Keratinocyte (primary cell): ENCODE data around the gene NPTX1. TPM values are rescaled to one million over a fixed set of nuclear protein-coding genes. Genes with fewer than 3 reads are reported as not detected.

ENCODE experiments used
- DNase-seq: peaks from one replicate; pipeline ENCODE4 v3.0.0-alpha.2; 2011; ENCODE audit warnings: low read depth, missing footprints, low spot score
- FAIRE-seq: peaks from 2 replicates; lab custom pipeline; 2011; peaks lifted over from hg19 to GRCh38; lab: Jason Lieb, UNC
- H2AFZ ChIP-seq: 2 replicates; pipeline ENCODE4 v1.6.0; 2012; ENCODE audit warnings: low read length, control low read depth, inconsistent platforms; ENCODE audit not compliant: control insufficient read depth
- H3K27ac ChIP-seq: 2 replicates; pipeline ENCODE4 v1.5.1; 2011; ENCODE audit warnings: low read length; ENCODE audit not compliant: control insufficient read depth, insufficient read depth
- H3K27me3 ChIP-seq: 3 replicates; pipeline ENCODE4 v1.6.0; 2011; ENCODE audit warnings: low read length; ENCODE audit not compliant: control insufficient read depth, insufficient read depth; ENCODE audit errors: extremely low read depth
- H3K36me3 ChIP-seq, 2 experiments: 2 replicates in 1 of 2; 3 replicates in 1 of 2; pipeline ENCODE4 v1.5.1; 2011; ENCODE audit warnings: low read length in 2 of 2, mild to moderate bottlenecking in 1 of 2; ENCODE audit not compliant: control insufficient read depth in 2 of 2, insufficient read depth in 2 of 2; ENCODE audit errors: extremely low read depth in 1 of 2
- H3K4me1 ChIP-seq: 3 replicates; pipeline ENCODE4 v1.5.1; 2011; ENCODE audit warnings: low read length; ENCODE audit not compliant: control insufficient read depth, insufficient read depth; ENCODE audit errors: extremely low read depth
- H3K4me2 ChIP-seq: 3 replicates; pipeline ENCODE4 v1.6.0; 2011; ENCODE audit warnings: low read depth, low read length; ENCODE audit not compliant: control insufficient read depth, insufficient read depth; ENCODE audit errors: extremely low read depth
- H3K4me3 ChIP-seq, 3 experiments: fragments of 200-600 bp in 1 of 3; sonication (generic) in 1 of 3; 2 replicates in 2 of 3; 3 replicates in 1 of 3; pipeline ENCODE4 v1.5.1; 2011 to 2016; ENCODE audit warnings: low read length in 3 of 3, mild to moderate bottlenecking in 3 of 3, control low read depth in 2 of 3, inconsistent platforms in 1 of 3, low read depth in 1 of 3, mixed read lengths in 1 of 3, mixed run types in 1 of 3, moderate library complexity in 1 of 3; ENCODE audit not compliant: control insufficient read depth in 2 of 3, insufficient read depth in 2 of 3; ENCODE audit errors: extremely low read depth in 1 of 3
- H3K79me2 ChIP-seq: 2 replicates; pipeline ENCODE4 v1.6.0; 2012; ENCODE audit warnings: low read length; ENCODE audit not compliant: control insufficient read depth, insufficient read depth
- H3K9ac ChIP-seq: 3 replicates; pipeline ENCODE4 v1.6.0; 2011; ENCODE audit warnings: low read length; ENCODE audit not compliant: control insufficient read depth, insufficient read depth; ENCODE audit errors: extremely low read depth
- H3K9me1 ChIP-seq: 3 replicates; pipeline ENCODE4 v1.6.0; 2011; ENCODE audit warnings: low read length; ENCODE audit not compliant: control insufficient read depth, insufficient read depth; ENCODE audit errors: extremely low read depth
- H3K9me3 ChIP-seq: 2 replicates; pipeline ENCODE4 v1.5.1; 2012; ENCODE audit warnings: low read depth, low read length; ENCODE audit not compliant: control insufficient read depth
- H4K20me1 ChIP-seq: 3 replicates; pipeline ENCODE4 v1.6.0; 2011; ENCODE audit warnings: low read length; ENCODE audit not compliant: control insufficient read depth, insufficient read depth; ENCODE audit errors: extremely low read depth
- EZH2 ChIP-seq: IDR thresholded peaks from one replicate; pipeline ENCODE4 v1.6.1; 2012; ENCODE audit warnings: inconsistent platforms, mild to moderate bottlenecking, low read length, moderate library complexity
- dilution Hi-C: fragments of 300-500 bp; cut with MboI; formaldehyde crosslinking; loops from one replicate; pipeline ENCODE4 v1.7.0; 2020; ENCODE audit warnings: low sequenced_read_pairs; ENCODE audit not compliant: extremely low pct_ligation_motif_present
- polyA plus RNA-seq, 5 experiments: library from polyadenylated mRNA; depleted of rRNA in 3 of 5; stranded (reverse) in 3 of 5; stranded (forward) in 1 of 5; unstranded in 1 of 5; fragments of >200 nt; gene quantifications; 1 replicate in 1 of 5; 2 replicates in 3 of 5; 3 replicates in 1 of 5; pipeline versions ENCODE4 v1.2.1 to v1.2.3, GENCODE V29; 2011 to 2012; ENCODE audit warnings: missing spikeins in 2 of 5, low read depth in 1 of 5, low replicate concordance in 1 of 5
- TF ChIP-seq, protein P1 (sequence below), 3 experiments: IDR thresholded peaks in 1 of 3; conservative IDR thresholded peaks in 1 of 3; optimal IDR thresholded peaks in 1 of 3; 2 replicates in 2 of 3; 3 replicates in 1 of 3; pipeline versions ENCODE3 to v1.5.1; 2011; ENCODE audit warnings: low read length in 3 of 3, mild to moderate bottlenecking in 3 of 3, moderate library complexity in 2 of 3, control low read depth in 1 of 3, inconsistent platforms in 1 of 3; ENCODE audit not compliant: insufficient read depth in 2 of 3; ENCODE audit errors: extremely low read depth in 1 of 3

Gene NPTX1
- polyA plus RNA-seq, 1 donor (not counting 4 experiments of a cell fraction or from before 2014, with no cell fraction given) = 0.03 TPM

DNA sequence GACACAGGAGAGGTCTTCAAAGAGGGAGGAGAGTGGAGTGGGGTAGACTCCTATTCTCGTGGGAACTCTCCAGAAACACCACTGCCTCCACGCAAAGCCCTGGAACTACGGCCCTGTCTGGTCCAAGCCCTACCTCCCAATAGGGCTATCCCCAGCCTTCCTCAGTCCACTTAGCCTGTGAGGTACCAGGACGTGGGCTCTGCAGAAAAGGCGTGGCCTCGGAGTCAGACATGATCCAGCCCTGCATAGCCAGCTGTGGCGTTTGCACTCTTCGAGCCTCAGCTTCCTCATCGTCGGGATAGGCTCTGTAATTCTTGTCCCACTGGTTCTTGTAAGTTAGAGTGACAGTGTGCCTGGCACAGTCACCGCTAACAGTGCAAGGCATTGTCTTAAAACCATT, 47.6 kb downstream of the NPTX1 start:
- dilution Hi-C loops = no loop called here
- no peak for FAIRE-seq

DNA sequence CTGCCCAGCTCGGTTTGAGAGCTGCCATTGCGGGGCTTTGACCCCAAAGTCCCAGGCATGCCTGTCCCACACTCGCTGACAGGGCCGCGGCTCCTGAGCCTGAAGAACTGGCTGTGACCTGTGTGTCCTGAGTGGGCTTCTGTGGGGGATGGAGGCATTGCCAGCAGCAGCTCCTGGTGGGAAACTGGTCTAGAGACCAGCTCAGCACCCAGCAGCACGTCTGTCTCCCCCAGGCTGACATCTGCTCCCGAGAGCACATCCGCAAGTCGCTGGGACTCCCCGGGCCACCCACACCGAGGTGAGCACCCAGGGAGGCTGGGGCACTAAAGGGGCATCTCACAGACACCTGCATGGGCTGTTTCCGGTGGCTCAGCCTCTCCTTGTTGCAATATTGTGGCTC, 48.0 kb downstream of the NPTX1 start:
- no peak overlapping the region for H3K27ac ChIP-seq
- no peaks in the 10 kb centered on the region for H3K4me1 ChIP-seq
- TF ChIP-seq, protein P1, sequence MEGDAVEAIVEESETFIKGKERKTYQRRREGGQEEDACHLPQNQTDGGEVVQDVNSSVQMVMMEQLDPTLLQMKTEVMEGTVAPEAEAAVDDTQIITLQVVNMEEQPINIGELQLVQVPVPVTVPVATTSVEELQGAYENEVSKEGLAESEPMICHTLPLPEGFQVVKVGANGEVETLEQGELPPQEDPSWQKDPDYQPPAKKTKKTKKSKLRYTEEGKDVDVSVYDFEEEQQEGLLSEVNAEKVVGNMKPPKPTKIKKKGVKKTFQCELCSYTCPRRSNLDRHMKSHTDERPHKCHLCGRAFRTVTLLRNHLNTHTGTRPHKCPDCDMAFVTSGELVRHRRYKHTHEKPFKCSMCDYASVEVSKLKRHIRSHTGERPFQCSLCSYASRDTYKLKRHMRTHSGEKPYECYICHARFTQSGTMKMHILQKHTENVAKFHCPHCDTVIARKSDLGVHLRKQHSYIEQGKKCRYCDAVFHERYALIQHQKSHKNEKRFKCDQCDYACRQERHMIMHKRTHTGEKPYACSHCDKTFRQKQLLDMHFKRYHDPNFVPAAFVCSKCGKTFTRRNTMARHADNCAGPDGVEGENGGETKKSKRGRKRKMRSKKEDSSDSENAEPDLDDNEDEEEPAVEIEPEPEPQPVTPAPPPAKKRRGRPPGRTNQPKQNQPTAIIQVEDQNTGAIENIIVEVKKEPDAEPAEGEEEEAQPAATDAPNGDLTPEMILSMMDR (optimal IDR thresholded peaks at IDR 0.05 in 1 of 3, IDR thresholded peaks at IDR 0.05 in 1 of 3, conservative IDR thresholded peaks at IDR 0.05 in 1 of 3; ENCODE audit: extremely low read depth in 1 of 3, insufficient read depth in 2 of 3, low read length in 3 of 3) = no peak
- no peak for TF ChIP-seq EZH2
- H3K4me2 ChIP-seq = no peak overlapping the region
- H3K27me3 ChIP-seq = no peaks in the 10 kb centered on the region
- H3K79me2 ChIP-seq = no peaks in the 10 kb centered on the region
- no peaks in the 10 kb centered on the region for H3K9me1 ChIP-seq
- FAIRE-seq (no peak), DNase-seq (no peak)
- H3K36me3 ChIP-seq = peaks cover 0 to 3% of the 10 kb centered on the region in 2 experiments
- H4K20me1 ChIP-seq = peaks cover 3% of the 10 kb centered on the region
- H3K9ac ChIP-seq = no peak overlapping the region
- H2AFZ ChIP-seq = no peak overlapping the region
- no peaks in the 10 kb centered on the region for H3K9me3 ChIP-seq
- dilution Hi-C loops = no loop called here
- no peak overlapping the region for H3K4me3 ChIP-seq

More for the DNA sequence above, 47.6 kb downstream of the NPTX1 start:
- peaks cover 0 to 3% of the 10 kb centered on the region in 2 experiments for H3K36me3 ChIP-seq
- H4K20me1 ChIP-seq = peaks cover 3% of the 10 kb centered on the region
- H3K4me1 ChIP-seq = no peaks in the 10 kb centered on the region
- H3K9ac ChIP-seq = no peak overlapping the region
- H3K9me3 ChIP-seq = no peaks in the 10 kb centered on the region
- H3K4me2 ChIP-seq = no peak overlapping the region
- H3K27me3 ChIP-seq = no peaks in the 10 kb centered on the region
- no peaks in the 10 kb centered on the region for H3K79me2 ChIP-seq
- TF ChIP-seq EZH2 = no peak
- TF ChIP-seq, protein P1 (optimal IDR thresholded peaks at IDR 0.05 in 1 of 3, IDR thresholded peaks at IDR 0.05 in 1 of 3, conservative IDR thresholded peaks at IDR 0.05 in 1 of 3; ENCODE audit: extremely low read depth in 1 of 3, insufficient read depth in 2 of 3, low read length in 3 of 3) = no peak
- no peak overlapping the region for H3K4me3 ChIP-seq
- no peak overlapping the region for H2AFZ ChIP-seq
- no peak for DNase-seq
- H3K27ac ChIP-seq = no peak overlapping the region
- no peaks in the 10 kb centered on the region for H3K9me1 ChIP-seq
